Upper lobe of left lung (tissue), 4 donors: Measurements from ENCODE around the gene NLRC4.

Experiments
- EP300 ChIP-seq, 4 donors: sonication (generic); formaldehyde crosslinking; IDR thresholded peaks; one replicate each; pipeline ENCODE4 v1.5.1; 2017; ENCODE audit warnings: antibody characterized with exemption in 4 of 4, control low read depth in 2 of 4
- POLR2A ChIP-seq, 4 donors: fragments of 450-650 bp; IDR thresholded peaks; one replicate each; pipeline ENCODE4 v1.5.1; 2016 to 2017; ENCODE audit warnings: antibody characterized with exemption in 4 of 4, mild to moderate bottlenecking in 2 of 4
- POLR2AphosphoS5 ChIP-seq, 2 donors: sonication (generic); formaldehyde crosslinking; IDR thresholded peaks; one replicate each; pipeline ENCODE4 v1.5.1; 2017; ENCODE audit warnings: antibody characterized with exemption in 2 of 2
- TF ChIP-seq, protein P1 (sequence below), 6 experiments: fragments of 450-650 bp in 4 of 6; fragments of 200-600 bp in 2 of 6; sonication (generic) in 2 of 6; IDR thresholded peaks; one replicate each; pipeline ENCODE4 v1.5.1; 2016 to 2019; ENCODE audit warnings: antibody characterized with exemption in 6 of 6

- TF ChIP-seq POLR2A (IDR thresholded peaks at IDR 0.05) (no peak), POLR2AphosphoS5 (IDR thresholded peaks at IDR 0.05) (no peak), EP300 (IDR thresholded peaks at IDR 0.05) (no peak)
- TF ChIP-seq, protein P1, sequence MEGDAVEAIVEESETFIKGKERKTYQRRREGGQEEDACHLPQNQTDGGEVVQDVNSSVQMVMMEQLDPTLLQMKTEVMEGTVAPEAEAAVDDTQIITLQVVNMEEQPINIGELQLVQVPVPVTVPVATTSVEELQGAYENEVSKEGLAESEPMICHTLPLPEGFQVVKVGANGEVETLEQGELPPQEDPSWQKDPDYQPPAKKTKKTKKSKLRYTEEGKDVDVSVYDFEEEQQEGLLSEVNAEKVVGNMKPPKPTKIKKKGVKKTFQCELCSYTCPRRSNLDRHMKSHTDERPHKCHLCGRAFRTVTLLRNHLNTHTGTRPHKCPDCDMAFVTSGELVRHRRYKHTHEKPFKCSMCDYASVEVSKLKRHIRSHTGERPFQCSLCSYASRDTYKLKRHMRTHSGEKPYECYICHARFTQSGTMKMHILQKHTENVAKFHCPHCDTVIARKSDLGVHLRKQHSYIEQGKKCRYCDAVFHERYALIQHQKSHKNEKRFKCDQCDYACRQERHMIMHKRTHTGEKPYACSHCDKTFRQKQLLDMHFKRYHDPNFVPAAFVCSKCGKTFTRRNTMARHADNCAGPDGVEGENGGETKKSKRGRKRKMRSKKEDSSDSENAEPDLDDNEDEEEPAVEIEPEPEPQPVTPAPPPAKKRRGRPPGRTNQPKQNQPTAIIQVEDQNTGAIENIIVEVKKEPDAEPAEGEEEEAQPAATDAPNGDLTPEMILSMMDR (IDR thresholded peaks at IDR 0.05) = no peak
Measured at GRCh38 chr2:32242331-32242730, 22.4 kb downstream of the NLRC4 start.
